ENCODE measurements around the gene MYO7B. TPM values are rescaled to one million over a fixed set of nuclear protein-coding genes. Genes with fewer than 3 reads are reported as not detected.

The MYO7B gene
- total RNA-seq, 1 donor from 2014 or later = 0.29 TPM

DNA sequence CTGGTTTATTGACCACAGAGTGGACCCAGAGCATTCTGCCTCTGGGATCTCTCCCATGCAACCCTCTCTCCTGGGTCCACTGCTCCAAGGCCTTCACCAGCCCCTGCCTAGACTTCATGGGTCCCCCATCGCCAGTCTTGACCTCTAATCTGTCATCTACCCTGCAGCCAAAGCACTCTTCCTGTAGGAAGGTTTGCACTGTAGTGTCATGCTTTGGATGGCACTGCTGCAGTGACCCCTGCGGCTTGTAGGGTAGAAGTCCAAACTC, 41.7 kb downstream of the MYO7B start:
- TF ChIP-seq, protein P1, sequence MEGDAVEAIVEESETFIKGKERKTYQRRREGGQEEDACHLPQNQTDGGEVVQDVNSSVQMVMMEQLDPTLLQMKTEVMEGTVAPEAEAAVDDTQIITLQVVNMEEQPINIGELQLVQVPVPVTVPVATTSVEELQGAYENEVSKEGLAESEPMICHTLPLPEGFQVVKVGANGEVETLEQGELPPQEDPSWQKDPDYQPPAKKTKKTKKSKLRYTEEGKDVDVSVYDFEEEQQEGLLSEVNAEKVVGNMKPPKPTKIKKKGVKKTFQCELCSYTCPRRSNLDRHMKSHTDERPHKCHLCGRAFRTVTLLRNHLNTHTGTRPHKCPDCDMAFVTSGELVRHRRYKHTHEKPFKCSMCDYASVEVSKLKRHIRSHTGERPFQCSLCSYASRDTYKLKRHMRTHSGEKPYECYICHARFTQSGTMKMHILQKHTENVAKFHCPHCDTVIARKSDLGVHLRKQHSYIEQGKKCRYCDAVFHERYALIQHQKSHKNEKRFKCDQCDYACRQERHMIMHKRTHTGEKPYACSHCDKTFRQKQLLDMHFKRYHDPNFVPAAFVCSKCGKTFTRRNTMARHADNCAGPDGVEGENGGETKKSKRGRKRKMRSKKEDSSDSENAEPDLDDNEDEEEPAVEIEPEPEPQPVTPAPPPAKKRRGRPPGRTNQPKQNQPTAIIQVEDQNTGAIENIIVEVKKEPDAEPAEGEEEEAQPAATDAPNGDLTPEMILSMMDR (IDR thresholded peaks at IDR 0.05; ENCODE audit: partially characterized antibody, unreplicated experiment) = no peak
- Mint-ChIP-seq H3K9me3 (ENCODE audit: unreplicated experiment) (peaks cover 1% of the 10 kb centered on the region), H3K27ac (ENCODE audit: unreplicated experiment) (no peak overlapping the region), H3K27me3 (ENCODE audit: unreplicated experiment) (peaks cover 9% of the 10 kb centered on the region), H3K4me3 (ENCODE audit: unreplicated experiment) (no peak overlapping the region), H3K4me1 (ENCODE audit: low read depth, unreplicated experiment) (peaks cover 1% of the 10 kb centered on the region), H3K36me3 (ENCODE audit: unreplicated experiment) (no peaks in the 10 kb centered on the region)
- no peak for DNase-seq

DNA sequence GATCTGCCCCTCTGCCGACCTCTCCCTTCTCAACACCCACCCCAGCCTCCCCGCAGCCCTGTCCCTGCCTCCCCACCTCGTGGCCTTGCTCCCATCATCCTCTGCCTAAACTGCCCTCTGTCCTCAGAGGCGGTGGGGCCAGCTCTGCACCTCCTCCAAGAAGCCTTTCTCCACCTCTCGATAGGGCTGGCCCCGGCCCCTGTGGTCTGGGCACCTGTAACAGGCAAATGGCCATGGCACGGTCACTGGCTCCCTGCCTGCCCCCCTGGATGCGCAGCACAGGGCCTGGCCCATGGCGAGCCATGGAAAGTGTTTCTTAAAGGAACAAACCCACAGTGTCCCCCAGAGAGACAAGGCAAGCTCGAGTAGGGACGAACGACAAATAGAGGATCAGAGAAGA, 42.0 kb downstream of the MYO7B start:
- TF ChIP-seq, protein P1 (IDR thresholded peaks at IDR 0.05; ENCODE audit: partially characterized antibody, unreplicated experiment) = no peak
- H3K27me3 Mint-ChIP-seq (ENCODE audit: unreplicated experiment) = peaks cover 10% of the 10 kb centered on the region
- no peaks in the 10 kb centered on the region for H3K36me3 Mint-ChIP-seq (ENCODE audit: unreplicated experiment)
- H3K9me3 Mint-ChIP-seq (ENCODE audit: unreplicated experiment) = peaks cover 1% of the 10 kb centered on the region
- no peak overlapping the region for H3K4me3 Mint-ChIP-seq (ENCODE audit: unreplicated experiment)
- H3K27ac Mint-ChIP-seq (ENCODE audit: unreplicated experiment) = no peak overlapping the region
- DNase-seq = no peak
- peaks cover 1% of the 10 kb centered on the region for H3K4me1 Mint-ChIP-seq (ENCODE audit: low read depth, unreplicated experiment)

DNA sequence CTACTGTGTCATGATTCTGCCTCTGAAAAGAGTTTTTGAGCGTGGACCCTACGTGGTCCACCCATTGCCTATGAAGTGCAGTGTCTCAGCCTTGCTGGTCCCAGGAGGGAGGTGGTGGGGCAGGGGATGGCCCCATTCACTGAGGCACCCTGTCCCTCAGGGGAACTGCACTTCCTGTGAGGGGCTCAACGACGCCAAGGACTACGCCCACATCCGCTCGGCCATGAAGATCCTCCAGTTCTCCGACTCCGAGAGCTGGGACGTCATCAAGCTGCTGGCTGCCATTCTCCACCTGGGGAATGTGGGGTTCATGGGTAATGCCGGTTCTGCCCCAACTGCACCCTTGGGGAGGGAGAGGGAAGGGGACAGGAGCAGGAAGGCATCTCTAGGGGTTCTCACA, 42.5 kb downstream of the MYO7B start:
- DNase-seq = no peak
- Mint-ChIP-seq H3K4me1 (ENCODE audit: low read depth, unreplicated experiment) (peaks cover 6% of the 10 kb centered on the region), H3K36me3 (ENCODE audit: unreplicated experiment) (no peaks in the 10 kb centered on the region), H3K27ac (ENCODE audit: unreplicated experiment) (no peak overlapping the region), H3K4me3 (ENCODE audit: unreplicated experiment) (no peak overlapping the region), H3K27me3 (ENCODE audit: unreplicated experiment) (peaks cover 10% of the 10 kb centered on the region), H3K9me3 (ENCODE audit: unreplicated experiment) (peaks cover 4% of the 10 kb centered on the region)
- TF ChIP-seq, protein P1 (IDR thresholded peaks at IDR 0.05; ENCODE audit: partially characterized antibody, unreplicated experiment) = no peak

DNA sequence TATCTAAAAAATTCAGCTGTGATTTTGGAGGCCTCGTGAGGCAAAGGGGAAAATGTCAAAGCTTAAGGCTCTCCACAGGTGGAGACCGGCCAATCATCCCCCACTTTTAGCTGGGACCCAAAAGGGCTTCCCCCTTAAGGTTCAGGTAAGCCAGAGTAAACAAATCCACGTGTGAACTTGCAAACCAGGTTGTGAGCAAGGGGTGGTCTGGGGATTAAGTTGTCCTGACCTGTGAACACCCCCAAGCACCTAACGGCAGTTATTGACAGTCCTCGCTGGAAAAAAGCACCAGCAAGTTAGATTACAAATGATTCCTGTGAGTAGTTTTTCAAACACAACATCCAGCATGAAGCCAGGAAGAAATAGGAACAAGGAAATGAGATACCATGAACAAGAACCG, 42.9 kb downstream of the MYO7B start:
- Mint-ChIP-seq H3K4me3 (ENCODE audit: unreplicated experiment) (no peak overlapping the region), H3K9me3 (ENCODE audit: unreplicated experiment) (peaks cover 8% of the 10 kb centered on the region), H3K4me1 (ENCODE audit: low read depth, unreplicated experiment) (peaks cover 8% of the 10 kb centered on the region), H3K27me3 (ENCODE audit: unreplicated experiment) (peaks cover 13% of the 10 kb centered on the region), H3K27ac (ENCODE audit: unreplicated experiment) (no peak overlapping the region), H3K36me3 (ENCODE audit: unreplicated experiment) (no peaks in the 10 kb centered on the region)
- TF ChIP-seq, protein P1 (IDR thresholded peaks at IDR 0.05; ENCODE audit: partially characterized antibody, unreplicated experiment) = no peak
- DNase-seq = no peak

DNA sequence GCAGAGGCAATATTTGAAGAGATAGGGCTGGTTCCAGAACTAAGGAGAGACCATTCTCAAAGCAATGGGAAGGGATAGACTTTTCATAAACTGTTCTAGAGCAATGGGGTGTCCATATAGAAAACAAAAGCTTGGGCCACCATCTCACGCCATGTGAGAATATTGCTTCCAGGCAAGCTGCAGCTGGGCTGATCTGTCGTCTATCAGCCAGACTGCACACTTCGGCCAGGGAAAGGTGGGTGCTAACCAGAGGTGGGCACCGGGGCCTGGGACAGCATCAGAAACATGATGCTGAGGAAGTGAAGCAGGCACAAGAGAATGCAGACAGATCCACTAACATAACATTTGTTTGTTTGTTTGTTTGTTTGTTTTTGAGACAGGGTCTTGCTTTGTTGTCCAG, 43.7 kb downstream of the MYO7B start:
- no peak overlapping the region for H3K4me3 Mint-ChIP-seq (ENCODE audit: unreplicated experiment)
- no peak for DNase-seq
- TF ChIP-seq, protein P1 (IDR thresholded peaks at IDR 0.05; ENCODE audit: partially characterized antibody, unreplicated experiment) = no peak
- no peaks in the 10 kb centered on the region for H3K36me3 Mint-ChIP-seq (ENCODE audit: unreplicated experiment)
- no peak overlapping the region for H3K27ac Mint-ChIP-seq (ENCODE audit: unreplicated experiment)
- H3K4me1 Mint-ChIP-seq (ENCODE audit: low read depth, unreplicated experiment) = peaks cover 8% of the 10 kb centered on the region
- peaks cover 12% of the 10 kb centered on the region for H3K27me3 Mint-ChIP-seq (ENCODE audit: unreplicated experiment)
- peaks cover 8% of the 10 kb centered on the region for H3K9me3 Mint-ChIP-seq (ENCODE audit: unreplicated experiment)

All from glutamatergic neuron (in vitro differentiated cells).